T-helper 1 cell (primary cell): ENCODE measurements around the gene PRPF19.

Experiments used
- DNase-seq, 5 donors: peaks; one replicate each; pipeline ENCODE4 v3.0.0-alpha.2; 2012 to 2020
- total RNA-seq, 4 donors: gene quantifications; one replicate each; lab custom pipeline; 2026; lab: John Stamatoyannopoulos, UW

The PRPF19 gene
- total RNA-seq, result 57.2 to 69.7 (median 62.3) reads per million in 4 donors

DNA sequence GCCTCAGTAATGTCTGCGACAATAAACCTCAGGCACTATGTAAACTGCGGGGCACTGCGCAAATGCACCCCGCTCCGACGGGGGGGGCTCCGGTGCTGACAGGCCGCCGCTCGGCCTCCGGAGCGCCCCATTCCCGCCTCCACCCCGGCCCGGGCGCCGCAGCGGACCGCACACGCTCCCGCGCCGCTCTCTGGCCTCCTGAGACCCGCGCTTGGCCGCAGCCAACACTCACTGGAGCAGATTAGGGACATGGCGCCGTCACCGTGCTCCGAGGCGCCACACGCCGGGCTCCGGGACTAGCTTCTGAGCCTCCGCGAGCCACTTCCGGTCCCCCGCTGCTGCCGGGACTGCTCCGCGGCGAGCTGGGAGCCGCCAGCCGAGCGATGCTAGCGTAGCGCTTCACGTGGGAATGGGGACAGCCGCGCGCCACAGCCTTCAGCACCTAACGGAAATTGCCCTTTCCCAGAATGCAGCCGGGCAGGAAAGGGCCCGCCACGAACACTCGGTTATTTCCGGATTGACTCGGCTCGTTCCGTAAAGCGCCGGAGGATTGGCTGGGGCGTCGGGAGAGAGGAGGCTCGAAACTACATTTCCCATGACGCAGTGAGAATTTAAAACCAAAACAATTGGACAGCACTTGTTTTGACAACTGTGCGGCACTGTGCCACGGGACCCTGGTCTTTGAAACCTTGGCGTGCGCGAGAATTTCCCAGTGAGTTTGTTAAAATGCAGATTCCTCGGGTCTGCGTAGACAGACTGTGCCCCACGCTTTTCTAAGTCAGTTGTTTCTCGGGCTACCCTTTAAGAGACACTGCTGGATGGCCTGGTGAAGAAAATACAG lies at the start of gene PRPF19:
Gene PRPF19, minus strand, starts transcription at position 454 of the 841 bp plus-strand sequence. Its CDS starts 203 bp downstream, at position 251.
- peak; percentile 94 to 99 (median 98) for DNase-seq

DNA sequence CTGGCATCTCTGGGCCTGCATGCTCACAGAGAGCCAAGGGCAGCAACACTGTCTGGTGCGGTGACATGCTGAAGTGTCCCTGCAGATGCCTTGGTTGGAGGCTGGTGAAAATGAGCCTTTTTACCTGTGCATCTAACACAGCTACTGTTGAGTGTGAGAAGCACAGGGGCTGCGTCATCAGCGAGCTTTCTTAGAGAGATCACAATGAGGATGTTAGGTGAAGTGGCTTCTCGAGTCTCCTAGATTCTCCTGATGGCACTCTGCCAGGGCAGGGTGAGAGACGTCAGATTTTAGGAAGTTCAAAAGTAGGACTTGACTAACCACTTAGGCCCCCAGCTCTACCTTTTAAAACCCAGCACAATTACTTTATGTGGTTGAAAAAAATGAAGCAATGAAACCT lies 49.2 kb upstream of the PRPF19 start:
- no peak for DNase-seq

DNA sequence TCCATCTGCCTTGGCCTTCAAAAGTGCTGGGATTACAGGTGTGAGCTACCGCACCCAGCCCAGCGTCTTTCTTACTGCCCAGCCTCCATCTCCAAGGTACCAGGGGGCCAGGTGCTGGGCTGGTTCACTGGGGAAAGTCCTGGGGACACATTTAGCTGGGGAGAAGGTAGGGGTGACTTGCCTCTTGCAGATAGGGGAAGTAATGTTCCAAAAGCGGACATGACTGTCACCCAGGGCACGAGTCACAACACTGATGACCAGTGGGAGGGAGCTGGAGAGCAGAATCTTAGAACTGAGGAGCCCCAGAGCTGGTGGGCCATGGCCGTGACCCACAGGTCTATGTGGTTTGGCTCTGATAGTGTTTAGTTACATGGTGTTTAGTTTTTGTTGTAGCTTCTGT lies 48.0 kb upstream of the PRPF19 start:
- DNase-seq, result no peak

DNA sequence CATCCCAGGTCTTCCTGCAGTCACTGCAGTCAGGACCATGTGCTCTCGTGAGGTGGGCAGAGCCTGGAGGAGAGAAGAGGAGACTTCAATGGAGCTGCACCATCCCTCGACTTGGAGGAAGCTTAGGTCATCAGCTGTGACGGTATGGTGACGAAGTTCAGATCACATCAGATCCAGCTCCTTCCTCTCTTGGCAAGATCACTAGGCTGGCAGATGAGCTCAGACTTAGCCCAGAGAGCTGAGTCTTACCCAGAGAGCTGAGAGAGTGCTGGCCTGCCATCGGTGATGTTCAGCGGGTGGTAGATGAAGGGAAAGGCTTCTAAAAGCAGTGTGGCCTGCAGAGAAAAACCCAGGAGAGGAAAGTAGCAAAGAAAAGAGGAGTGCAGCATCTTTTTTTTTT lies 47.4 kb upstream of the PRPF19 start:
- DNase-seq, result no peak

DNA sequence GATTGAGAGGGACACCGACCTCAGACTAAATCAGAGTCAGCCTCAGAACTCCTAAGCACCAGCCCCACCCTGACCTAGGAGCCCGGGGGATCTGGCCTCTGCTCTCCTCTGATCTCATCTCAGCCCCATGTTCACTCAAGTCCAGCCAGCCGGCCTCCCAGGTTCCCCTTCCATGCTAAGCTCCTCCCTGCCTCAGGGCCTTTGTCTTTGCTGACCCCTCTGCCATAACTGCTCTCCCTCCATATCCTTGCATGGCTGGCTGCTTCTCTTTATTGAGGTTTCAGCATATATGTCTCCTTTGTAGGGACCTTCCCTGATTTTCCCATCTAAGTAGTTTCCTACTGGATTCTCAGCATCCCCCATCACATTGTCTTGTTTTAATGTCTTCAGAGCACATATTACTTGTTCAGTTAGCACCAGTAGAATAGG lies 46.4 kb upstream of the PRPF19 start:
- no peak for DNase-seq

DNA sequence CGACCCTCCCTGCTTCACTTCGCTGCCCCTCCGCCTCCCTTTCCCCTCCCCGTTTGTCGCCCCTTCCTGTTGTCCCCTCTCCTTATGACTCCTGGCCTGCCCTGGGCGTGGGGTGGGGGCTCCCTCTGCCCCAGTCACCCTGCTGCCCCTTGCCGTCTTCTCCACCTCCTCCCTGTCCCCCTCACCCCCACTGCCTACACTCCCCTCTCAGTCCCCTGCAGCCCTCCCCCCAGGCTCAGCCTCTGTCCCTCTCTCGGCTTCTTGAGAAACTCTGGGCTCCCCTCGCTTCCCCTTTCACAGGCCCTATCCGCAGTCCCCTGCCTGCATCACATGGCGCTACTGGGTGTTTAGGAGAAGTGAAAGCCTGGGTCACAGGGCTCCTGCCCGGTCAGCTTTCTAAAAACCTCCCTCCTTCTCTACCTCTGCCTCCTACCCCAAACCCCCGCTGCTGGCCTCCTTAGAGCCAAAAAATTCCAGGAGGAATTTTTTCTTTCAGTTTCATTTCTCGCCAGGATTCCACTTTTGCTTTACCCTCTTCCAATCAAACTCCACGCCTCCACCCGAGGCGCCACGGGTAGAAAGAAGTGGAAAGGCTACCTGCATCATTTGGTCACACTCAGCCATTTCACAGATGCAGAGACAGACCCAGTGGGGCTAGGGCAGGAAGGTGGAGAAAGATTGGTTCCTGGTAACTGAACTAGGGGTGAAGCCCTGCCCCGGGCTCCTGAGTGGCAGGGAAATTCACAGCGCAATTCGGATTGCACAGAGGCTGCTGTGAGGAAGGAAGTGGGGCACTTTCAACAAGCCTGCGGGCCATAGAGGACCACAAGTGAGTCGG lies 45.7 kb upstream of the PRPF19 start, which contains the start of gene SLC15A3:
Gene SLC15A3, minus strand, starts transcription at position 273 of the 838 bp plus-strand sequence. CDS start 625 bp downstream, outside the sequence.
- peak in 1 of 5 donors; percentile 11 for DNase-seq

DNA sequence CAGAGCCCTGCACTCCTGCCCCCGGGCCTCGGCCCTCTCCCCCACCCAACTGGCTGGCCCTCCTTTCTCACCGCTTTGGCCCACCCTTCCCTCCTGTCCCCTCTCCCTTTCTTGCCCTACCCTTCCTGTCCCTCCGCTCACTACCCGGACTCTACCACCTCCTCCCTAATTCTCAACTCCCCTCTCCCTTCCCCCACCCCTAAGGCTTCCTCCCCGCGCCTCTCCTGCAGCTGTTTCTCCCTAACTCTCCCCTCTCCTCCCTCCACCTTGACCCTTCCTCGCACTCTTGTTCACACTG lies 45.2 kb upstream of the PRPF19 start:
- DNase-seq, result no peak

DNA sequence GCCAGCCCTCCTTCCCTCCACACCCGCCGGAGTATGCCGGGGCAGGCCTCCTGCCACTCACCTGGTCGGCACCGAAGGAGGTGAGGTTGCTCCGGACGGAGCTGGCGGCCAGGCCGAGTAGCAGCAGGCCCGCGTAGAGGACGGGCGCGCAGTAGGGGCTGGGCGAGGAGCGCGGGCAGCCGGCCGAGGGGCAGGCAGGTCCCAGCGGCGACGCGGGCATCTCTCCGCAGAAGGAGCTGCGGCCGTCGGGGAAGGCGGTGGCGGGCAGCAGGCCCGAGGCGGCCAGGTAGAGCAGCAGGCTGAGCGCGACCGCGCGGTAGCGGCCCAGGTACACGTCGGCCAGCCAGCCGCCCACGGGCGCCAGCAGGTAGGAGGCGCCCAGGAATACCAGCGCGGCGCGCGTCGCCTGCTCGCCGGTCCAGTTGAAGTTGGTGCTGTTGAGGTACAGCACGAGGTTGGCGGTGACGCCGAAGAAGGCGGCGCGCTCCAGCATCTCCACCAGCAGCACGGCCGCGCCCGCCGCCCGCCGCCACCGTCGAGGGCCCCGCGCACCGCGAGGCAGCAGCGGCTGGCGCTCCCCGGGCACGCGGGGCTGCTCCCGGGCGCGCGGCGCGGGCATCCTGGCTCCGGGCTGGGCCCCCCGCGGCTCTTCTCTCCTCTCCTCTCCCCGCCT lies 44.7 kb upstream of the PRPF19 start:
- peak in 1 of 5 donors; percentile 25 for DNase-seq

DNA sequence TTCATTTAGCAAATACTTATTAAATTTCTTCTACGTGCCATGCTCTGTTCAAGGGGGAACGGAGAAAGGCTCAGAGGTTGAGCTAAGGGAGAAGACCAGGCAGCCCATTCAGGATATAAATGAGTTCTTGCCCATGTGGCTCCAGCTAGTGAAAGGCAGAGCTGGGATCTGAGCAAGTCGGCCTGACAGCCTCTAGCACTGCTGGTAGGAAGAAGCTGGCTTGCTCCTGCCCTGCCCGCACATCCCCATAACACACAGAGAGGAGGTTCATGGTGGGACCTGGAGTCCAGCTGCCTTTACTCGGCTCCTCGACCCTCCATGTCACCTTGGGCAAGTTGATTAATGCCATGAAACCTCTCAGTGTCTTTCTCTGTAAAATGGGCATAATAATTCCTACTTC lies 43.6 kb upstream of the PRPF19 start:
- DNase-seq, result no peak

DNA sequence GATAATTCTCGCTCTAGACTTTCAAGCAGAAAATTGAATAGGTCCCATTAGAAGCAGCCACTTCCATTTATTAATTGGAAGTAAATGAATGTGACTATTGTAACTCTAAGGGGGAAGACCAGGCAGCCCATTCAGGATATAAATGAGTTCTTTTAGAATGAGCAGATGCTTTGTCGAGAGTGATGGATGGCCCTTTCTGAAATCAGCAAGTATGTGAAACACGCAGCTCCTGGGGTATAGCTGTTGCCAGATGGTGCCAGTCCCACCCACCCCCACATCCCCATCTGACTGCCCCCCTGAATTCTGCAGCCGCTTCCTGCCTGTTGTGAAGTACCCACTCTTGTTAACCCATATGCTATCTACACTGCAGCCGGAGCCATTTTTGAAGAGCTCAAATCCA lies 41.9 kb upstream of the PRPF19 start:
- DNase-seq, result no peak

DNA sequence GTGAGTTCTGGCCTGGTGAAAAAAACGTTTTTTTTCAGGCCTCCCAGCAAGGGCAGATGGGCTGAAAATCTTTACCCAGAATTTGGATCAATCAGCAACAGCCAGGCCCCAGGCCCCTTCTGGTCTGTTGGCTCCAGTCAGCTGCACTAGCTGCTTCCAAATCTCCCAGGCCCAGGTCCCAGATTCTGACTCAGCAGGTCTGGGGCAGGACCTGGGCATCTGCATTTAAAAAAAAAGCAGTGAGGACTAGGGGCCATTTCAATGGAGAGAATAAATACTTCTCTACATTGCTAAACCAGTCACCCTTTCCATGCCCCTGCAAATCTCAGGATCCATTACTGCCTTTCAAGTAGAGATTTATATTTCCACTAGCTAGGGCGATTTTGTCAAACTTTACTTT lies 41.3 kb upstream of the PRPF19 start:
- no peak for DNase-seq

DNA sequence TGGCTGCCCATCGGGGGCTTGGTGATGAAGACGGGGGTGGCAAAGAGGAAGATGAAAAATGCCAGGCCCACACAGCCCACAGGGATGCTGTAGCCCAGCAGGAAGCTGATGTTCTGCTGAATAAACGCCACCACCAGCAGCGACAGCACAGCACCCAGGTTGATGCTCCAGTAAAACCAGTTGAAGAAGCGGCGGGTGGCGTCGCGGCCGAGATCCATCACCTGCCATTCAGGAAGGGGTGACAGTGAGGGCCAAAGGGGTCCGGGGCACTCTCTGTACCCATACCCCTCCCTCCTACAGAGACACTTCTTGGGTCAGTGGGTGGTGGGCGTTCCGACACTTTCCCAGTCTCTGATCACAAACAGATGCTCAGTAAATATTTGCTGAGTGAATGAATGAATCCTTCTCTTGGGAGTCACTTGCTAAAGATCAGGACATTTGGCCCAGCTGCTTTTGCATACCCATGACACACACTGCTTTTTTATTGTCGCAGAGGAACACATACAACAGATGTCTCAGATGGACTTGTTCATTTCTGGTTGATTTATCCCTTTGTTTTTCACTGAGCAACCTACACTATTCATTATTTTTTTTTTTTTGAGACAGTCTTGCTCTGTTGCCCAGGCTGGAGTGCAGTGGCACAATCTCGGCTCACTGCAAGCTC lies 40.3 kb upstream of the PRPF19 start:
- DNase-seq, result no peak

DNA sequence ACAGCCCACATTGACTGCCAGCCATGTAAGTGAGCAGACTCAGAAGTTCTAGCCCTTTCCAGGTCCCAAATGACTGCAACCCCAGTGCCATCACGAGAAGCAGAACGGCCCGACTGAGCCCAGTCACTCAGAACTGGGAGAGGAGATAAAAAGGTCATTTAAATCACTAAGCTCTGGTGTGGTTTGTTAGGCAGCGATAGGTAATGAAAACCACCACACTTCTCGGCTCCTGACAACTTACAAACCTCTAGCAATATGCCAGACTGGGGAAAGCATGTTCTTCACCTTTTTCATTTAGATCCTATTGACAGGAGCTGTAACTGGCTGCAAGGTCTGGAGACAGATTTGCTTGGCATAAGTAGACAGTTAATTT lies 38.9 kb upstream of the PRPF19 start:
- no peak for DNase-seq

DNA sequence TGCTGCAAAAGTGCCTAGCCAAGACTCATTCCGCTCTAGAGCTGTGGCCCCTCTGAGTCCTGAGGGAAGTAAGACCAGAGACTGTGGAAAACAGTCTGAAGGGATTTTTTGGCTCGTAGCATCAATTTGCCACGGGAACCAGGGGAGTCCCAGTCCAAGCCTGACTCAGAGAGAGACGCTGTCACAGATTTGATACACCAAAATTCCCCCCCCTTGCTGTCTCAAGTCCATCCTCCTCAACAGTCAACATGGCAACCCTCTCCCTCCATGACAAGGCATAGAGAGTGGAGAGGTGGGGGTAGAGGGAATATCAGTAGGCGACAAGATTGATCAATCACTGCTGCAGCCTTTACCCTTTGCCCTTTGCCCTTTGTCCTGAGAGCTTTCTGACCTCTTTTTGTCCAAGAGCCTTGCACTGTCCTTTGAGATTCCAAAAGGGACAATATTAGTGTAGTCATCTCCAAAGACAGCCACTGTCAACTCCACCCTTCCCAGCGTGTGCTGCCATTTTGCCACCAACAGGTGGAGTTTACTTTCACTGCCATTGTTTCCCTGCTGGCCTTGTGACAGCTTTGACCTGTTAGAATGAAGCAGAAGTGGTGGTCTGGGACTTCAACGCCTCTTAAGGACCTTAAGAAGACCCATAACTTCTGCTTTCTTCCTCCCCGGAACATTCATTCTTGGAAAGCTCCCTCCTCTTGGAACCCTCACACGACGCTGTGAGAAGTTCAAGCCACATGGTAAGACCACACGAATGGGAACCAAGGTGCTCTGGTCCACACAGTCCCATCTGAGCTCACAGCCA lies 38.3 kb upstream of the PRPF19 start:
- no peak for DNase-seq

DNA sequence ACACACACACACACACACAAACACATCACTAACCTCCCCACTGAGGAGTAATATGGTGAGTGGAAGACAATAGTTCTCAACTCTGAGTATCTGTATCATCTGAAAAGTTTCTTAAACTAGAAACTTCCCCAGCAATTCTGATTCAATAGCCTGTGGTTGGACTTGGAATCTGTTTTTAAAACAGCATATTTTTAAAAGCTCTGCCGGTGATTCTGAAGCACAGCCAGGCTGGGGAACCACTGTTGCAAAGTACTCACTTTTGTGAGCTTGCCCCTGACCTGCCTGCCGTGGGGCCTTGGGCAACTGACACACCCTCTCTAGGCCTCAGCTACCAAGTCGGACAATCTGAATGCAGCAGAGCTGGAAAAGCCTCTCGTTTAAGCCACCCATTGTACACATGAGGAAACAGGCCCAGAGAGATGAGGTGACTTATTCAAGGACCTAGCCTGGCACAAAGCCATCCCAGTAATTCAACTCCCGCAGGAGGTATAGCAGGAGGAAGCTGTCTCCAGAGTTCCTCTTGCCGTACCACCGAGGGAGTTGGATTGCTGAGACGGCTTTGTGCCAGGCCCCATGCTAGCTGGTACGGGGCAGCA lies 36.7 kb upstream of the PRPF19 start:
- no peak for DNase-seq

DNA sequence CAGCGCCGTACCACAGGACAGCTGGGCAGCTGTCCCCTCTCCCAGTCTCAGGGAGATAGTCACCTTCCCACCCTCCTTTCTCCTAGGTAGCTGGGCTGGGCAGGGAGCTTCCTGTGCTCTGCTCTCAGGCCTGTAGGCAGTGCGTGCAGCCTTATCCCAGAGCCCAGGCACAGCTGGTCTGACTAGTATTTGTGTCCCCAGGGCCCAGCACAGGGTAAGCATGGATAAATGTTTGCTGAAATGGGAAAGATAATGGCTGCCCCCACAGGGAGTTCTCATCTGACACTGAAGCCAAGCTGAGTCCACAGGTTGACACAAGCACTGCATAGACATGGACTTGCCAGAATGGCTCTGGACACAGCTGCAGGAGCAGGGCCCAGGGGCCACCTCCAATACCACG lies 35.8 kb upstream of the PRPF19 start:
- no peak for DNase-seq

DNA sequence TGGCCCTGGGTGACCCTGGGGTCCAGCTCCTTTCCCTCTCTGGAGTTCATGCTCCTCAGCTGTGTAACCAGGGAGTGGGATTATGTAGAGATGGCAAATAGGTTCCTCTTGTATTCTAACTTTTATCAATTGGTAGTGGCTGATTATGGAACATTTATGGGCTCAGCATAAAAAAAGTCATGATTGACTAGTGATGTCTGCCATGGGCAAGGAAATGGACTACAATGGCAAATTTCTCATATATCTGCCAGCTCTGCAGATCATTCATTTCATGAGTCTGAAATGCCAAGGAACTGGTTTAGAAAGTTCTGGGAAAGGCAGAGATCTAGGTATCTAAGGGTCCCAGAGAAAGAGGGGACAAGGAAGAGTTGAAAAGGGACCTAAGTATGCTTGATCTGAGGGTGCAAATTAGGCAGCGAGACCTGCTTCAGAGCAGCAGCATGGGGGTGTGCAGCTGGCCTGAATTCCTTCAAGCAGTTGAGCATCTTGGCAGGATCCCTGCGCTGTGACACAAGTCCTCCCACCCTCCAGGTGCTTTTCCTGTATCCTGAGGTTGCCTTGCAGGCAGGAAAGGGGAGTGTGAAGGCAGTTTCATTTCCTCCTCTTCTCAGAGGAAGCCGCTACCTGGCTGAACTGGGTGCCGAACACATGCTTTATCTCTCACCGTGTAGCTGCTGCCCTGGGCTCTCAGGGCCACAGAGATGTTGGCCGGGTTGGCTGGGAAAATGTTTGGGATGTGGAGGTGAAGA lies 35.2 kb upstream of the PRPF19 start:
- DNase-seq, result no peak

DNA sequence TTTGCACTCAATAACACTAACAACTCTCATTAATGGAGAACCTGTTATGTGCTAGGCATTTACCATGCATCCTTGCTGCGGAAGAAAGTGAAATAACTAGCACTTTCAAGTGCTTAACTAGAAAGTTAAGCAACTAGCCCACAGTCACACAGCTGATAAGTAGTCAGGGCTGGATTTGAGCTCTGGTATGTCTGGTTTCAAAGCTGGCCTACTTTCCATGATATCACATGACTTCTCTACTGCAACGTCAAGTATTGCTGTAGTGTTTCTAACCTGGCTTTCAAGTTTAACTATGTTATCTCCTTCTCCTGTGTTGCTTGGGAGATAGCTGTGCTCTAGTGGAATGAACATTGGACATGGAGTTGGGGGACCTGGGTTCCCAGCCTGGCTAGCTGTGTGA lies 33.5 kb upstream of the PRPF19 start:
- DNase-seq, result no peak

DNA sequence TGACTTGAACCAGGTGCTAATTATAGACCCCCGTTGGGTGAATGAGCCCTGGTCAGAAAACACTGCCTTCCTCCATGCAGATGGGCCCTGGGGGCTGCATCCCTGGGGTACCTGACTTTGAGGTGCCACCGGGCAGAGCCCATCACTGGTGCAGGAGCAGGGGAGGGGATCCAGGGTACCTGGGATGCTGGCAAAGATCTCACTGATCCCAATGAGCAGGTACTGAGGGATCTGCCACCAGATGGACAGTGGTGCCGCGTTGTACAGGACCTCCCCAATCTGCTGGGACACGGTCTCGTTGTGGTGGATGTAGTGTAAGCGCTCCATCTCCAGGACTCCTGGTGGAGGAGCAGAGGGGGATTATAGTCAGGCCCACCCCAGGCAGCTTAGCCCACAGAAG lies 32.9 kb upstream of the PRPF19 start:
- no peak for DNase-seq

DNA sequence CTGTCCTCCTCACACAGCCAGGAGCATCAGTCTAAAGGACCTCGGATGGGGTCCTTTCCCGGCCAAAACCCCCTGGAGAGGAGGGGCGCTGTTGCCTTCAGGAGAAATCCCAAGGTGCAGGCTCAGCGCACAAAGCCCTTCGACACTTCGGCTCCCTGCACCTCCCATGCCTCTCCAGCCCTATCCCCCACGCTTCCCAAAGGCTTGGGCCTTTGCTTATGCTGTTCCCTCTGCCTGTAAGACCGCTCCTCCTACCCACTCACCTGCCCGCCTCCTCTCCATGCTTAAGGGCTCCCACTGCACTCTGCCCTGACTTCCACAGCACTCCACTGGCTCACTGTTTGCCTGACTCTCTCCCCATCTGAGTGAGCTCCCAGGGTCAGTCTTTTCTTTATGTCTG lies 32.1 kb upstream of the PRPF19 start:
- no peak for DNase-seq

DNA sequence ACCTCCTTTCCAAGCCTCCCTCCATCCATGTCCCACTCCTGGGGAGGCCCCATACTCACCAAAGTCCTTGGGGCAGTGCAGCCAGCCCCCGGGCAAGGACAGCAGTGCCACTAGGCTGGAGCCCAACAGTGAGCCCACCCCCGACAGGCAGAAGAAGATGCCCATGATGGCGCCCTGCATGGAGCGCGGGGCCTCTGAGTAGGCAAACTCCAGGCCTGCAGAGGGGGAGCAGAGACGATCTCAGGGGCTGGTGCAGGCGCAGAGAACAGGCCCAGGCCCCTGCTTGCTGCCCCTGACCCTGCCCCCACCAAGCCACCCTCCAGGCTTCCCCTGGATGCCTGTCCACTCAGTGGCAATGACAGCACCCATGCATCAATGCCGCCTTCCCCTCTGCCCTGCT lies 31.4 kb upstream of the PRPF19 start:
- no peak for DNase-seq
